Activated CD4-positive, alpha-beta T cell treated with anti-CD3 and anti-CD28 coated beads for 4 hours (primary cell): ENCODE data around the gene GPD1L.
"Not testable (repeated sequence)": the region's sequence is repeated elsewhere in the genome, so short reads cannot be mapped to it uniquely, and the experiment has no call there.

Experiments
- DNase-seq, 2 donors: peaks; one replicate each; pipeline ENCODE4 v3.0.0-alpha.2; 2020

Gene GPD1L

DNA sequence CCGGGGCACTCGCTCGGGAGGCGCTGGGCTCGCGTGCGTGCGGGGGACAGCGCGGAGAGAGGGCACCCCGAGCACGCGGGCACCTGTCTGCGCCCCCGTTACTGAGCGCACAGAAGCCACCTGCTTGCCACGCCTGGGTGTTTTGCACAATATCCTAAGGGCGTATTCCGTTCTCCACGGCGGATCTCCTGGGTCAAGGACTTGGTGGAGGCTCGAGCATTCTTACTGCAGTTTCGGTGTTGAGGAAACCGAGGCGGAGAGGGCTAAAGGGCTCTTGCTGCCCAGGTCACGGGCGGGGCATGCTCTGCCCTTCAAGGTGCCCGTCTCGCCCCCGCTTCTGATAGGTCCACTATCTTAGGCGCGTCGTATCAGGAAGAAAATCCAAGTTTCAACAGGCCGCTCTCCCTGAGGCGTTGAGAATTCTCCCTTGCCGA, 526 bp downstream of the GPD1L start:
- no peak for DNase-seq

DNA sequence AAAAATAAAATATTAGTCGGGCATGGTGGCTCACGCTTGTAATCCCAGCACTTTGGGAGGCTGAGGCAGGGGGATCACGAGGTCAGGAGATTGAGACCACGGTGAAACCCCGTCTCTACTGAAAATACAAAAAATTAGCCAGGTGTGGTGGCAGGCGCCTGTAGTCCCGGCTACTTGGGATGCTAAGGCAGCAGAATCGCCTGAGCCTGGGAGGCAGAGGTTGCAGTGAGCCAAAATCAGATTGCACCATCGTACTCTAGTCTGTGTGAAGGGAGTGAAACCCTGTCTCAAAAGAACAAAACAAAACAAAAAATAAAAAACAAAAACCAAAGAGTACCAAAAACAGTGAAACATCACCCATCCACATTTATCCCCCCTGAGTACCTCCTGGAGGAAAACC, 1.8 kb downstream of the GPD1L start:
- not testable (repeated sequence) for DNase-seq

DNA sequence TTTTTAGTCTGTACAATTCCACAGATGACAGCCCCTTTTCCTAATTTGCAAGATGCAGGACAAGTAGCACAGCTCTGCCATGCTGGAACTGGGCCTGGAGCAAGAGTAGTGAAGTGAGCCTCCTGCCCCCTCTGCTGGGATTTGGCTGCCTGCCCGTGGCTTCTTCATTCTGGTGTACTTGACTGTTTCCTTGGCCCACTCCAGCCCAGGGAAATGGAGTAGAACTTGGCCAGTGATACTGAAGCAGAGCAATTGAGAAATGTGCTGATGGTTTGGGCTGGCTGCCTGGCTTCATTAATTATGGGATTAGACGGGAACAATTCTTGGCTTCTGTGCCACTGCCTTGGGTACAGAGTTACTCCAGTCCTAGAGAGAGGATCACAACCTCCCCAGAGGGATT, 2.8 kb downstream of the GPD1L start:
- DNase-seq, result no peak

- DNase-seq, result no peak
These were observed 3.9 kb downstream of the GPD1L start for GRCh38 chr3:32110233-32110760.

DNA sequence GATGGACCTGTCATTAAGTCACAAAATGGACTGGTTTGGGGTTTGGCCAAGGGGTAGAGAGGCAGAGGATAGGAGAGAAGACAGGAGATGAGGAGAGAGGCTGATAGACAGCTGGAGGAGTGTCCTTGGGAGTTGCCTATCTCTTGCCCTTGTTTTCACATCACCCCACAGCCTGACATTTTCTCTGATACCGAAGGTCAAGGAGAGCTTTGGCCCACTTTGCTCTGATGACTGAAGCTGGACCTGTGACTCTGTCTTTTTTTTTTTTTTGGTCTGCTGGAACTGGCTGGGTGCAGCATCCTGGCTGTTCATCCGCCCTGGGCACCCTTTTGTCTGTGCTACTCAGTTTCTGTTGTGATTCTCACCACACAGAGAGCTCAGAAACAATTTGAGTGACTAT, 5.1 kb downstream of the GPD1L start:
- DNase-seq, result no peak

GRCh38 chr3:32113566-32113965, 7.1 kb downstream of the GPD1L start:
- no peak for DNase-seq

GRCh38 chr3:32113981-32114545, 7.6 kb downstream of the GPD1L start:
- DNase-seq, result no peak

- DNase-seq, result peak; percentile 51 to 52
These were observed 8.3 kb downstream of the GPD1L start for GRCh38 chr3:32114546-32115386.

DNA sequence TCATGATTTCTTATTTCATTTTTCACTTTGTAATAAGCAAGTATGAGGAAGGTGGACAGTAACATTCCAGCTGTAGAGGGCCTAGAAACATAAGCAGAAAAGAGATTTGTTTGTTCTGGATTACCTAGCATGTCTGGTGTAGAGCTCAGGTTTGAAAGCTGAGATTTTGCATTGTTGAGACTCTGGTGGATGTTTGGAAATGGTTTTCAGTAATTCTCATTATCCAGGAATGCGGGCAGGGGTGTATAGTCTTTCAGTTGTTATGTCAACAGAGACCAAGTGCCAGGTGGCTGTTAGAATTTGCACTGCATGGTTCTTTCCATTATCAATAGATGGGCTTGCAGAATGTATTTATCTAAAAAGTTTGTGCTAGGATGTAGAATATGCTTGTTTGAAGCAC, 10.9 kb downstream of the GPD1L start:
- no peak for DNase-seq

- no peak for DNase-seq
These were observed 11.8 kb downstream of the GPD1L start for GRCh38 chr3:32118215-32118614.

GRCh38 chr3:32120471-32120870, 14.1 kb downstream of the GPD1L start:
- no peak for DNase-seq

DNA sequence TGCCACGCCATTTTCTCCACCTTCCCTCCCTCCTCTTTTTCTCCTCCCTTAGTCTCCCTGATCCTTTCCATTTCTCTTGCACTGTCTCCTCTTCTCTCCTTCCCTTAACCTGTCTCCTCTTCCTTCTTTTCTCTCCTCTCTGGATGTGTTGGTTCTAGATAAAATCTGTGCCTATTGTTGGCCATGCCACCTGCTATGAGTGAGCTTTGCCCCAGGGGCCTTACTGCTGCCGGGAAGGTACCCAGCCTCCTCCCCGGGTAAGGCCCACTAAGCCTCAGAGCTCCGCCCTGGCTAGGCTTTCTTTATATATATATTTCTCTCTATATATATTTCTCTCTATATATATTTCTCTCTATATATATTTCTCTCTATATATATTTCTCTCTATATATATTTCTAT, 14.7 kb downstream of the GPD1L start:
- no peak for DNase-seq

GRCh38 chr3:32123620-32124019, 17.2 kb downstream of the GPD1L start:
- no peak for DNase-seq

GRCh38 chr3:32125012-32125411, 18.6 kb downstream of the GPD1L start:
- DNase-seq, result no peak

DNA sequence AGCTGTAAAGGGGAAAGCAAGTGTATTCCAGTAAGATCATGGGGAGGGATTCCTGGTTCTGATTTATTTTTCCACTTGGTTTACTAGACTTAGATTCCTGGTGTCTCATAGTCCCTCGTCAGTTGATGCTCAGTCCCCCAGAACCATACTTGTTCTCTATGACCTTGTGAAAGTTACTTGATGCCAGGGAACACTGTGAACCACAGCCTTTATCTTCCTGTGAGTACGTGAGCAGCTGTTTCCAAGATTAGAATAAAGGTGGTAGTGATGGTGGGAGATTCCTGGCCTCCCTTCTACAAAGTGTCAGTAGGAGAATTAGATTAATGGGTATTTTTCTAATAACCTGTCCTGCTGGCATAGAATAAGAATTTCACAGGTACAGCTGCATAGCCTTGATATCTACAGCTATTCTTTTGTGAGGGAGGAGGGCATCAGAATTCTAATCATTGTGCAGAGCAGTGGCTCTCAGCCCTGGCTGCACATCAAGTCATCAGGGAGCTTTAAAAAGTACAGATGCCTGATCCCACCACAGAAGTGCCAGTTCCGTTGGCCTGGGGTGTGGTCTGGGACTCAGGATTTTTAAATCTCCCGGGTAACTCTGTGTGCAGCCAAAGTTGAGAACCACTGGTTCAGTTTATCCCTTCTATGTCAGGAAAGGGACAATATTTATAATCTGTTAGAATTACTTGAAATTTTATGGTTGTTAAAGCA, 20.0 kb downstream of the GPD1L start:
- no peak for DNase-seq

- DNase-seq, result no peak
These were observed 20.9 kb downstream of the GPD1L start for GRCh38 chr3:32127219-32127826.

GRCh38 chr3:32128936-32129335, 22.5 kb downstream of the GPD1L start:
- DNase-seq, result no peak

- no peak for DNase-seq
These were observed 23.4 kb downstream of the GPD1L start for GRCh38 chr3:32129832-32130231.

- DNase-seq, result no peak
These were observed 25.7 kb downstream of the GPD1L start for GRCh38 chr3:32132121-32132520.

GRCh38 chr3:32132706-32133105, 26.3 kb downstream of the GPD1L start:
- no peak for DNase-seq

GRCh38 chr3:32136703-32137102, 30.3 kb downstream of the GPD1L start:
- no peak for DNase-seq

DNA sequence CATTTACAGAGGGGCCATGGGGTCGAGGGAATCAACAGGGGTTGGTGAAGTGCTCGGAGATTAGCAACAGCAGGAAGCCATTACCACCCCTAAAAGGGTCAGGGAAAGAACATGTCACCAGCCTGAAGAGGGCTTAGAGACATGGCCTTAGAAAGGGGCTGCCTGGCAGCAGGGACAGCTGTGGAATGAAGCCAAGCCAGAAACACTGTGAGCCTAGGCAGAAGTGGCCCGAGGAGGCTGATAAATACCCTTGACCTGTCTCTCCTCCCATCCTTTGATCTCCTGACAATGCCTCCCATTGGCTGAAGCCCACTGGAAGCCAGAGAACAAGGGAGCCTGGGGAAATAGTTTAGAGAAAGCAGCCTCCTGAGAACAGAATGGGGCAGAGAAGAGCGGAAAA, 31.4 kb downstream of the GPD1L start:
- DNase-seq, result no peak

DNA sequence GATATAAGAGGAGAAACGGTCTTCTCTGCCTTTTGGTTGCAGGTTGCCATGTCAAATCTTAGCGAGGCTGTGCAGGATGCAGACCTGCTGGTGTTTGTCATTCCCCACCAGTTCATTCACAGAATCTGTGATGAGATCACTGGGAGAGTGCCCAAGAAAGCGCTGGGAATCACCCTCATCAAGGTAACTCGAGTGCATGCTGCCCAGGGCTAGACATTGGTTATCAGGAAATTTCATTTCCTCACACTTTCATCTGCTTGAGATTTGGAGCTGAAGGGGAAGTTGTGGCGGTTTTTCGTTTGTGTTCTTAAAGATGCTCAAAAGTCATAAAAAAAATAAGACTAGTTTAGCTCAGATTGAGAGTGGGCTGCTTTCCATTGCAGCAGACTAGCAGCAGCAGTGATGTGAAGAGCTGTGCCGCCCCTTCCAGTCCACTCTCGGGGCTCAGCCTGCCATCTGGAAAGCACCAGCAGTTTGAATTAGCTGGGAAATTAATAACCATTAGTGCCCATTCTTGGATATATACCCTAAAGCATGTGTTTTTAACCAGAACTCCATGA, 32.2 kb downstream of the GPD1L start:
- DNase-seq, result no peak
